Nephron progenitor cell (in vitro differentiated cells): ENCODE results near the gene MOBP.

Source experiments
- DNase-seq: peaks from one replicate; pipeline ENCODE4 v3.0.0; 2021
- H3K27ac Mint-ChIP-seq: 2 replicates; pipeline ENCODE4 v1.8.0; 2021; ENCODE audit warnings: mild to moderate bottlenecking, moderate library complexity, mixed read lengths
- H3K27me3 Mint-ChIP-seq: 2 replicates; pipeline ENCODE4 v1.8.0; 2021; ENCODE audit warnings: mild to moderate bottlenecking, low read depth, mixed read lengths; ENCODE audit not compliant: poor library complexity
- H3K36me3 Mint-ChIP-seq: 2 replicates; pipeline ENCODE4 v1.8.0; 2021; ENCODE audit warnings: low read depth, mixed read lengths
- H3K4me1 Mint-ChIP-seq: 2 replicates; pipeline ENCODE4 v1.8.0; 2021; ENCODE audit warnings: mixed read lengths
- H3K4me3 Mint-ChIP-seq: 2 replicates; pipeline ENCODE4 v1.8.0; 2021; ENCODE audit warnings: mild to moderate bottlenecking, moderate library complexity, mixed read lengths
- H3K9me3 Mint-ChIP-seq: 2 replicates; pipeline ENCODE4 v1.8.0; 2021; ENCODE audit warnings: mild to moderate bottlenecking, moderate library complexity, mixed read lengths
- TF ChIP-seq, protein P1 (sequence below): fragments of 200-600 bp; sonication (generic); IDR thresholded peaks from 2 replicates; pipeline ENCODE4 v1.5.0; 2021; ENCODE audit warnings: antibody characterized with exemption

MOBP gene

DNA sequence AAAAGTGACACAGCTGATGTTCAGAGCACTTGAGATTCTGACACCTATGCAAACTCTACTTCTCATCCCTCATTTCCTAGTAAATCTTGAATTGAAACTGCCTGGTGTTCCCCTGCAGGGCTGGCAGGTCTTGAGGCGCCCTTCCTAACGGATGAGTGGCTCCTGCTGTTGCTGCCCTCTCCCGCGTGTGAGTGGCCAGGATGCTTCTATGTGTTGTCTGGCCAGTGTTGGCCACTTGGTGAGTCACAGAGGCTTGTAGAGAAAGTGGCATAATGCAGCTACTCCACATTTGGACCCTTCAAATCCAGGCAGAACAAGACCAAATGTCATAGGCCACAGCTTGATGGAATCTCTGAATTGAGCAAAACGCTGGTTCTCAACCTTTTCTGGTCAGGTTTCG, 63.6 kb downstream of the MOBP start:
- TF ChIP-seq, protein P1, sequence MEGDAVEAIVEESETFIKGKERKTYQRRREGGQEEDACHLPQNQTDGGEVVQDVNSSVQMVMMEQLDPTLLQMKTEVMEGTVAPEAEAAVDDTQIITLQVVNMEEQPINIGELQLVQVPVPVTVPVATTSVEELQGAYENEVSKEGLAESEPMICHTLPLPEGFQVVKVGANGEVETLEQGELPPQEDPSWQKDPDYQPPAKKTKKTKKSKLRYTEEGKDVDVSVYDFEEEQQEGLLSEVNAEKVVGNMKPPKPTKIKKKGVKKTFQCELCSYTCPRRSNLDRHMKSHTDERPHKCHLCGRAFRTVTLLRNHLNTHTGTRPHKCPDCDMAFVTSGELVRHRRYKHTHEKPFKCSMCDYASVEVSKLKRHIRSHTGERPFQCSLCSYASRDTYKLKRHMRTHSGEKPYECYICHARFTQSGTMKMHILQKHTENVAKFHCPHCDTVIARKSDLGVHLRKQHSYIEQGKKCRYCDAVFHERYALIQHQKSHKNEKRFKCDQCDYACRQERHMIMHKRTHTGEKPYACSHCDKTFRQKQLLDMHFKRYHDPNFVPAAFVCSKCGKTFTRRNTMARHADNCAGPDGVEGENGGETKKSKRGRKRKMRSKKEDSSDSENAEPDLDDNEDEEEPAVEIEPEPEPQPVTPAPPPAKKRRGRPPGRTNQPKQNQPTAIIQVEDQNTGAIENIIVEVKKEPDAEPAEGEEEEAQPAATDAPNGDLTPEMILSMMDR: no peak
- no peaks in the 10 kb centered on the region for H3K4me1 Mint-ChIP-seq
- H3K36me3 Mint-ChIP-seq: no peaks in the 10 kb centered on the region
- DNase-seq: no peak
- H3K27me3 Mint-ChIP-seq: peaks cover 8% of the 10 kb centered on the region
- H3K9me3 Mint-ChIP-seq: no peaks in the 10 kb centered on the region
- H3K4me3 Mint-ChIP-seq: no peak overlapping the region
- H3K27ac Mint-ChIP-seq: no peak overlapping the region

DNA sequence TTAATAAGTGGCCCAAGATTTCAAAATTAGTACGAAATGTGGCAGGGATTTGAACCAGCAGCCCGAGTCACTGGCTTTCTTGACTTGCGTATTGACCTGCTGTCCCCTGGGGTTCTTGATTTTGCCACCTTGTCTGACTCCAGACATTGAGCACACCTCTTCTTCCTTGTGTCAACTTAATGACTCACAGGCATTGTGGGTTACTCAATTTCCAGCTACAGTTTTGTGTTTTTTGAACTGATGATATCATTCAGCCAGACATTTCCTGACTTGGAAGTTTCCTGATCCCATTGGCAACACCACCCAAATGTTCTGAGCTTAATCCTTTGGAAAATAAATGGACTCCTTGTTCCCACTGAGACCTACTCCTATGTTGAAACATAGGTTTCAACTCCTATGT, 64.2 kb downstream of the MOBP start:
- no peak for DNase-seq
- H3K4me1 Mint-ChIP-seq: no peaks in the 10 kb centered on the region
- TF ChIP-seq, protein P1: no peak
- H3K9me3 Mint-ChIP-seq: no peaks in the 10 kb centered on the region
- H3K27me3 Mint-ChIP-seq: peaks cover 8% of the 10 kb centered on the region
- H3K27ac Mint-ChIP-seq: no peak overlapping the region
- H3K36me3 Mint-ChIP-seq: no peaks in the 10 kb centered on the region
- no peak overlapping the region for H3K4me3 Mint-ChIP-seq

DNA sequence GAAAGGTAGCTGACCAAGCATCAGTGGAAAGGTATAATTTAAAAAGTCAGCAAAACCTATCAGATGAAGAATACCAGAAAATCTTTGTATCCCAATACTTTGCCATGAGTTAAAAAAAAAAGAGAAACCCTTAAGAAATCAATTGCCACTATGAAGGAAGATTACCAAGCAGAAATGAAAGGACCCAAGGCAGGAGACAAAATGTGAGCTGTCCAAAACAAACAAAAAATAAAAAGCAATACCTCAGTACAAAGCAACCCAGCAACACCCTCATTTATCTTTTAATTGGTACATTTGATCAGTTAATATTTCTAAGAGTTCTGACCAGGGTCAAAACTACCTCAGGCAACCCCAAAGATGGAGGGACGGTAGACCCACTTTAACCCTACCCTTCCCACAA, 65.3 kb downstream of the MOBP start:
- no peak overlapping the region for H3K27ac Mint-ChIP-seq

DNA sequence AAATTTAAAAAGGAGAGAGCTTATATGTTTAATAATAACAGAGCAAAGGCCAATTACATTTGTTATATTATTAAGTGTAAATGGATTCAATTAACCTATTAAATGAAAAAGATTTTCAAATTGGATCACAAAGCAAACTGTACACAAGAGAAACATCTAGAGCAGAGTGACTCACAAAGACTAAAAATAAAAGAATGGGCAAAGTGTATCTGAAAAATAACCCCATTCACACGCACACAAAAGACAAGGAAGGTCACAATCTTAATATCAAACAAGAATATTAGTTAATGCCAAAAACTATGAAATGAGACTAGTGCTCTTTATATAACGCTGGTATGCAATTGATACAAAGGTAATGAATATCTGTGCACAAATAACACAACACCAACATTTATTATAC, 65.7 kb downstream of the MOBP start:
- H3K4me3 Mint-ChIP-seq: no peak overlapping the region
- no peaks in the 10 kb centered on the region for H3K36me3 Mint-ChIP-seq
- H3K4me1 Mint-ChIP-seq: no peaks in the 10 kb centered on the region
- H3K27ac Mint-ChIP-seq: no peak overlapping the region
- H3K27me3 Mint-ChIP-seq: peaks cover 8% of the 10 kb centered on the region
- H3K9me3 Mint-ChIP-seq: no peaks in the 10 kb centered on the region
- TF ChIP-seq, protein P1: no peak
- no peak for DNase-seq

More for the DNA sequence above, 65.3 kb downstream of the MOBP start:
- Mint-ChIP-seq H3K4me1 (no peaks in the 10 kb centered on the region), H3K4me3 (no peak overlapping the region), H3K36me3 (no peaks in the 10 kb centered on the region), H3K27me3 (peaks cover 8% of the 10 kb centered on the region), H3K9me3 (no peaks in the 10 kb centered on the region)
- TF ChIP-seq, protein P1: no peak
- DNase-seq: no peak

DNA sequence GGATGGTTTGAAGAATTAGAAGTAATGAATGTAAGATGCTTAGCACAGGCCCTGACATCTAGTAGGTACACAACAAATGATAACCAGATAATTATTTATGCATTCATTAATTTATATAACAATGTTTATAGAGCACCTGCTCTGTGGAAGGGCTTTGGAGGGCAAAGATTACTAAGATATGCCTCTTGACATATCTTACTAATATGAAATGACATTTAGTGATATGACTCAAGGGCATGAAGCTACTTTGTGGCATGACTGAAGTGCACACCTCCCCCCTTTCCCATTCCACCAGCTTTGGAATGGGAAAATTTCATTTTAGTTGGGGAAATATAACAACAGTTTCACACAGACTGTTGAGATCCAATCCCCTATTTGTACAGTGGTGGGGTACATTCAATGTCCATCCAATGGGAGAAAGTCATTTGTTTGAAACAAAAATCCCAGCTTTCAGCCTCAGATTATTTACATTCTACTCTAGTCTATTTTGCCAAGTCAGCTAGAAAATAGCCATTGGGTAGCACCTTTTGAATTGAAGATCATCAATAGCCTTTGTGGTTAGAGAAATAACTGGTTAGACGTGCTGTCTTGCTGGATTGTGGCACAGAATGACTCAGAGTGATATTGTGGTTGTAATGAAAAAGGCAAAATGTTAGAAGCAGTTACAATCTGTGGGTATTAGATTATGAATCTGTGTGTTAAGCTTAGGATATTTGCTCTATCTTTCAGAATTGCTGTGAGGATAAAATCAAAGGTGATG, 72.9 kb downstream of the MOBP start:
- TF ChIP-seq, protein P1: no peak
- Mint-ChIP-seq H3K9me3 (no peaks in the 10 kb centered on the region), H3K27me3 (peaks cover 7% of the 10 kb centered on the region), H3K4me1 (peaks cover 10% of the 10 kb centered on the region), H3K36me3 (no peaks in the 10 kb centered on the region), H3K4me3 (no peak overlapping the region), H3K27ac (no peak overlapping the region)
- no peak for DNase-seq

DNA sequence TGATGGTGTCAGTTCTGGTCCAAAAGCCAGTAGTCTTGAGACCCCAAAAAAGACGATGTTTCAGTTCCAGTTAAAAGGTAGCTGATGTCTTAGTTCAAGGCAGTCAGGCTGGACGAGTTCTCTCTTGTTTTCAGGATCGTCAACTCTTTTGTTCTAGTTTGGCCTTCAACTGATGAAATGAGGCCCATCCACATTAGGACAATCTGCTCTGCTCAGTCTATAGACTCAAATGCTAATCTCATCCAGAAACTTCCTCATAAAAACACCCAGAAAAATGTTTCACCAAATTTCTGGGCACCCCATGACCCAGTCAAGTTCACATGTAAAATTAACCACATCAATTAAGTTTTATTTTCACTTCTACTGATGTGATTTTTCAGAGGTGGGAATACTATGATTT, 74.0 kb downstream of the MOBP start:
- Mint-ChIP-seq H3K4me1 (peaks cover 10% of the 10 kb centered on the region), H3K27me3 (peaks cover 4% of the 10 kb centered on the region), H3K9me3 (no peaks in the 10 kb centered on the region), H3K27ac (no peak overlapping the region), H3K4me3 (no peak overlapping the region), H3K36me3 (no peaks in the 10 kb centered on the region)
- no peak for DNase-seq
- TF ChIP-seq, protein P1: no peak
